ENCODE data around the gene PPFIA4. TPM values are rescaled to one million over a fixed set of nuclear protein-coding genes. Genes with fewer than 3 reads are reported as not detected.
A peak's percentile ranks its signal among the peaks of the same experiment; 100 is the strongest.

PPFIA4 gene
- total RNA-seq, 2 experiments from 2014 or later = 51.2 to 56.4 TPM

DNA sequence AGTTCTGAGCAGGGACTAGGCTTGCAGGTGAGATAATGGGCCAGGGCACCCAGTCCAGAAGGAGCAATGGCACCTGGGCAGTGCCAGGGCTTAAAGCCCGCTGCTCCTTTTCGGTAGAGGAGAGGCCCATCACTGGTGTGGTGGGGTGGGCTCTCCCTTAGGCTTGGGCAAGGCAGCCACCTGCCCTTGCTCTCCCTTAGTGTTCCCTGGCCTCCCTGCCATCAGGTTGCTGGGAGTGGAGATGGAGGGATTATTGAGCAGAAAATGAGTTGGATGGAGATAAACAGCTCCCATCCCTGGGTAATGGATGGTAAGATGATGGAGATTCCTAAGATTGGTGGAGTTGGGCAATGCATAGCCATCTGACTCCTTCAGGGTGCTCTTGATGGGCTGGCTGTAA is 51.7 kb downstream of the PPFIA4 start:
- intact Hi-C loops (cut with DNase I, micrococcal nuclease) = no loop called here
- Mint-ChIP-seq H3K27ac (no peak overlapping the region), H3K4me3 (no peak overlapping the region), H3K27me3 (peaks cover 42% of the 10 kb centered on the region), H3K36me3 (ENCODE audit: low read depth) (peaks cover 3% of the 10 kb centered on the region), H3K9me3 (ENCODE audit: low read depth) (no peaks in the 10 kb centered on the region), H3K4me1 (peaks cover 5% of the 10 kb centered on the region)
- no peak for DNase-seq
- ChIA-PET POLR2A (no interaction called here), CTCF (interaction anchor here (0.5 to 1.2 kb wide), 4 partner anchors 8 to 826 kb away, joined by 3 to 5 read pairs (median 3); partner anchors contain the start of gene MYOG)
- ATAC-seq = no peak

DNA sequence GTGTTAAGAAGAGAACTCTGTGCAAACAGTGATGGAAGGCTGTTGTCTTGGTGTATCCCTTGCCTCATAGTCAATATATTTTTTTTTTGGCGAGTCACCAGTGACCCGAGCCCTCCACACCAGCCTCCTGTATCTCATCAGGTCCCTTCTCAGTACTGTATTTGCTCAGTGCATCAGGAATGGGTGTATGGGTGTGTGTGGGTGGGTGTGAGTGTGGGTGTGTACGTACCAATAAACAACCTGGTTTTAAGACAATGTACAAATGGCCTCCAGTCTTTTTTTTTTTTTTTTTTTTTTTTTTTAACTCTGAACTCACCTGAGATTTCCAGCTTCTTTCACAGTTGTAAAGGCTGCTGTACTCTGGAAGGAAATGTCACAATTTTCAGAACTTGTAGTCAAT is 52.2 kb downstream of the PPFIA4 start:
- CTCF ChIA-PET = interaction anchor here (0.5 to 0.8 kb wide), 2 partner anchors 137 to 827 kb away, joined by 3 read pairs; no protein-coding TSS in a partner anchor

DNA sequence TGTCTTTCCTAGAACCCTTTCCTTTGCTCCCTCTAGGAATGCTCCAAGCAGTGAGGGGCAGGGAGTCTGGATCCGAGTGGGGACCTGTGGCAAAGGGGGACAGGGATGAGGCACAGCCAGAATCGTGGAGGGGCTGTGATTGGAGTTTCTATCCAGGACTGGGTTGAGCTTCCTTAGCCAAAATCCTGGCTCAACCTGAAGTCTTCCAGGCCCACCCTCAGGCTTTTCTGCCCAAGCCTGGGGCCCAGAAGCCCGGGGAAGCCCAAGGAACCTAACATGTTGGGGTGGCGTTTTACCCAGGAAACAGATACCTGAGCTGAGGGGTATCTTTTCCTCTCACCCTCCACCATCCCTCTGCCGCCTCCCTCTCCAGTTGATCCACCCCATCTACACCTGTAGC is 54.2 kb downstream of the PPFIA4 start:
- no peak for ATAC-seq
- Mint-ChIP-seq H3K4me3 (no peak overlapping the region), H3K4me1 (peaks cover 5% of the 10 kb centered on the region), H3K36me3 (ENCODE audit: low read depth) (peaks cover 3% of the 10 kb centered on the region), H3K27ac (no peak overlapping the region), H3K9me3 (ENCODE audit: low read depth) (no peaks in the 10 kb centered on the region), H3K27me3 (peaks cover 21% of the 10 kb centered on the region)
- ChIA-PET POLR2A (no interaction called here), CTCF (no interaction called here)
- DNase-seq = no peak
- intact Hi-C loops (cut with DNase I, micrococcal nuclease) = no loop called here

More for the DNA sequence above, 52.2 kb downstream of the PPFIA4 start:
- no peaks in the 10 kb centered on the region for H3K9me3 Mint-ChIP-seq (ENCODE audit: low read depth)
- POLR2A ChIA-PET = no interaction called here
- intact Hi-C loops (cut with DNase I, micrococcal nuclease) = no loop called here
- DNase-seq (no peak), ATAC-seq (no peak)
- no peak overlapping the region for H3K27ac Mint-ChIP-seq
- H3K27me3 Mint-ChIP-seq = peaks cover 37% of the 10 kb centered on the region
- H3K4me1 Mint-ChIP-seq = peaks cover 5% of the 10 kb centered on the region
- H3K4me3 Mint-ChIP-seq = no peak overlapping the region
- H3K36me3 Mint-ChIP-seq (ENCODE audit: low read depth) = peaks cover 3% of the 10 kb centered on the region

DNA sequence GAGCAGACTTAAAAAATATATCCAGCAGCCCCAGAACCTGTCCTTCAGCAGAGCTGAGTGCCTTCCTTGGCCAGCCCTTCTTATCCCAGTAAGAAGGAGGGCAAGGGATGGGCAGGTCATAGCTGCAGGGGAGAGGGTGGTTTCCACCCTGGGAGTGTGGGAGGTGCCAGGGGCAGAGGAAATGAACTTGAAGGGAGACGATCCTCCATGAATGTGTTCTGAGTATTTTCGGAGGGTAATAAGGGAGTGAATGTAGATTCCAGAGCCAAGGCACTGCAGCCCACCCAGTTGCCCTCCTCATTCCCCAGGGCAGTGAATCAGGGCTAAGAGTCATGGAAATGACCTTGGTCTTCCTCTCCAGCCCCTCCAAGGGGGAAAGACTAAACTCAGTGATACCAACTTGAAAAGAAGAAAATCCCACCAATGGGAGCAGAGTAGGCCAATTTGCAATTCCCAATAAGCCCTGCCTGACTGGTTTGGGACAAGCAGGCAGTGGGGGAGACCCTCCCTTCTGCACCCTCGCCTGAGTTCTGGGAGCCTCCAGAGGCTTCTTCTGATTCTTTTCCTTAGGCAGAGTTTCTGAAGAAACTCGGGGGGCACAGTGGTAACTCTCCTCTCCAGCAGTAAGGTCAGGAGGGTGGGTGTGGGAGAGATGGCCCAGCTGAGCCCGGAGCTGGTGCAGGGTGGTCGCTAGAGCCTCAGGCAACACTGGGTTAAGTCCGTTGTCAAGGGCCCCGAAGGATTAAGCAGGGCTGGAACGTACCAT is 55.4 kb downstream of the PPFIA4 start:
- ATAC-seq (no peak), DNase-seq (no peak)
- ChIA-PET CTCF (interaction anchor here (0.6 to 1.4 kb wide), 5 partner anchors 12 to 1512 kb away, joined by 3 to 4 read pairs (median 3); partner anchors contain the start of gene MYBPH), POLR2A (no interaction called here)
- Mint-ChIP-seq H3K4me1 (no peaks in the 10 kb centered on the region), H3K4me3 (no peak overlapping the region), H3K27me3 (peaks cover 15% of the 10 kb centered on the region), H3K9me3 (ENCODE audit: low read depth) (no peaks in the 10 kb centered on the region), H3K27ac (no peak overlapping the region), H3K36me3 (ENCODE audit: low read depth) (no peaks in the 10 kb centered on the region)
- intact Hi-C loops (cut with DNase I, micrococcal nuclease) = no loop called here

DNA sequence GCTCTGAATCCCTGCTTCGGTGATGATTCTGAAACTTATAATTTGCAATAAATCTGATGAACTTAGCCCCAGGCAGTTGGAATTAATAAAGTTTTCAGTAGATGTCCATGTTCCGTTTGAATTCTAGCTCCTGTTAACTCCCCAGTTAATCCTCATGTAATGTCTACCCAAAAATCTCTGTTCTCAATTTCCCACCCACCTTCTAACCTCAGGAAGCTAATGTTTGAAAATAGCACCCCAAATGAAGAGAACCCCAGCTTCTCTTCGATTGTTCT is 55.9 kb downstream of the PPFIA4 start:
- intact Hi-C loops (cut with DNase I, micrococcal nuclease) = no loop called here
- H3K36me3 Mint-ChIP-seq (ENCODE audit: low read depth) = no peaks in the 10 kb centered on the region
- no peak overlapping the region for H3K4me3 Mint-ChIP-seq
- H3K4me1 Mint-ChIP-seq = no peaks in the 10 kb centered on the region
- ATAC-seq (no peak), DNase-seq (no peak)
- POLR2A ChIA-PET = no interaction called here
- H3K27me3 Mint-ChIP-seq = peaks cover 11% of the 10 kb centered on the region
- no peak overlapping the region for H3K27ac Mint-ChIP-seq
- CTCF ChIA-PET = interaction anchor here (0.6 to 1.4 kb wide), 5 partner anchors 12 to 1511 kb away, joined by 3 to 4 read pairs (median 3); no protein-coding TSS in a partner anchor
- no peaks in the 10 kb centered on the region for H3K9me3 Mint-ChIP-seq (ENCODE audit: low read depth)

DNA sequence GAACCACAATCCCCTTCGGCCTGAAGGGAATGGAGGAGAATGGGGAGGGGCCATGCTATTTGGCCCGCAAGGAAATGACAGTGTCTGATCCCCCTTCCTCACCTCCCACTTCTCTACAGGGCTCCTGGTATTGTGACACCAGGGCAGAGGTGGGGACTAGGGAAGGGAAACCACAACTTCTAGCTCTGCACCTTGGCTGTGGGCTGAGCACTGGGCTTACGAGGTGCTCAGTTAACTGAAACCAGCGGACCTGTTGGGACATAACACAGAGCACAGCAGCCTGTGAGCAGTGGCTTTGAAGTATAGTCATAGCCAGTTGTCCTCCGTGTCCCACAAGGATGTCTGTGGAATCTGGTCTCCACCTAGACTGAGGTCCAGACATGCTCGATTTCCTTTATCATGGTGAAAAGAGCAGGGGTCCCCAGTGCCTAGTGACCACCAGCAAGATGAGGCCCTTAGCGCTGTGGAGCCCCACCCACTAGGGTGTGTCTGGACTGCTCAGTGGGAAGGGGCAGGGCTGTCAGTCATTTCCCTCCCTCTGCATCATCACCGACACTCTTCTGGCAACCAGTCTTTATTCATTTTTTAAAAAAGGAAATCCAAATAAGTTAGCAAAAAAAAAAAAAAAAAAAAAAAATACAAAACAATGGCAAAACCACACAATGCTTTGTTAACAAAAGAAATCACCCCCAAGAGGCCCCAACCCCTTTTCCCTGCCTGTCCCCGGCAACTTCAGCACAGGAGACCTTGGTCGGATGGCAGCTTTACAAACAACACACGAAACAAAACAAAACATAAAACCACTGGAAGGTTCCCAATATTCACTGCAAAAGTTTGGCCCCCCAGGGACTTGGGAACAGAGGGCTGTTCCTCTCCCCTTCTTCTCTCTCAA is 56.5 kb downstream of the PPFIA4 start:
- intact Hi-C loops (cut with DNase I, micrococcal nuclease) = no loop called here
- peaks cover 6% of the 10 kb centered on the region for H3K27me3 Mint-ChIP-seq
- POLR2A ChIA-PET = no interaction called here
- H3K4me3 Mint-ChIP-seq = no peak overlapping the region
- no peak for DNase-seq
- no peaks in the 10 kb centered on the region for H3K9me3 Mint-ChIP-seq (ENCODE audit: low read depth)
- H3K36me3 Mint-ChIP-seq (ENCODE audit: low read depth) = no peaks in the 10 kb centered on the region
- no peak overlapping the region for H3K27ac Mint-ChIP-seq
- no peaks in the 10 kb centered on the region for H3K4me1 Mint-ChIP-seq
- ATAC-seq = no peak
- CTCF ChIA-PET = interaction anchor here (0.6 to 2.8 kb wide), 7 partner anchors 11 to 1510 kb away, joined by 3 to 18 read pairs (median 3); no protein-coding TSS in a partner anchor

DNA sequence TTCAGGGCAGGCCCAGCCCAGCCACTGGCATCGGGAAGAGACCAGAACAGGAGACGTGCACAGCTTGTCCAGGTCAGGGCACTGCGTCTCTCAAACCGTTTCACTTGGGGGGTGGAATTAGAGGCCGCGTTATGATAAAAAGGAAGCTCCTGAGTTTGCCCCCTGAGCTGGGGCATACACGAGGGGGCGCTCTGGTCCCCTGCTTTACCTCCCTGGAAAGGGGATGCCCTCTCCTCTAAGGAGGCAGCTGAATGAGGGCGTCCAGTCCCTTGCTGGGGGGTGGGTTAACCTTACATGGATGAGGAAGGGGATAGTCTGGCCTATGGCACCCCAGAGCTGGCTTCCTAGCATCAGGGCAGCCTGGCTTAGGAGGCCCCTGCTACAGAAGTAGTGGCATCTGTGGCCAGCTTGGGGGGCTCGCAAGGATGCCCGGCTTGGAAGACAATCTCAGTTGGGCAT is 57.2 kb downstream of the PPFIA4 start:
- no peak for DNase-seq
- no peak overlapping the region for H3K27ac Mint-ChIP-seq

DNA sequence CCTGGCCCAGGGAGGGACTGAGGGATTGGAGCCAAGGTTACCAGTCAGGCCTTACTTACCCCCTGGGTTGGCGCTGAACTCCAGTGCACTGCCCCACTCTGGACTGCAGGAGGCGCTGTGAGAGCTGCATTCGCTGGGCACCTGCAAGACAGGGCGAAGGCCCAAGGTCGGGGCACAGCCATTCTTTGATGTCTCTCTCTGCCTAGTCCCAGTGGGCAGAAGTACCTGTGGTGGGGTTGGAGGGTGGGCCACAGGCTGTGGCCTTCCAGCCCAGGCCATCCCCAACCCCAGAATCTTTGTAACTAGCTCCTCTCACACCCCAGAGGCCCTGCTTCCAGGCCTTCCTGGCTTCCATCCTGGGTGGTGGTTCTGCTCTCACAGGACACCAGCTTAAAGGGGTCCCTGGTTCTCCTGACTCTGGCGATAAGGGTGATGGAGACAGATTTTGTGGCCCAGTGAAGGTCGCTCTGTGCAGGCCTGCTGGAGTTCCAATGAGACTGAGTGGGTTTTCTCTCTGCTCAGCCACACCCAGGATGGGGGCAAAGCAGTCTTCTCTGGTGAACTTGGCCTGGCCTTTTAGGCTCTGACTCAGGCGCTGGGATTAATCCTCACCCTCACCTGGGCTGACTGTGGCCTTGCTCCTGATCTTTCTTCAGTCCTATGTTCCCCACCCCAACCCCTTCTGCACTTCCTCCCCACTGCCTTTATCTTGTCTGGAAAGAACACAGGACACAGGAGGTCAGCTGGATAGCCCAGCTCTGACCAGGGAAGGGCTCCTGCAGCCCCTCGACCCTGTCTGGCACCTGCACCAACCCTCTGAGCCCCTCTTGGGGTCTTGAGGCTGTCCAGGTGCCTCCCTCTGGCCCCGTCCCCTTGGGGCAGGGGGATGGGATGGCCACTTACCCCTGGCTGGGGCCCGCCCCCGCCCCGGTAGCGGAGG is 58.6 kb downstream of the PPFIA4 start:
- peak; percentile 71 for DNase-seq
- intact Hi-C loops (cut with DNase I, micrococcal nuclease) = loop anchor here in 1 of 2 experiments (1.0 kb wide), 2 partner anchors 87 to 131 kb away; no protein-coding TSS in a partner anchor

More for the DNA sequence above, 57.2 kb downstream of the PPFIA4 start:
- Mint-ChIP-seq H3K36me3 (ENCODE audit: low read depth) (no peaks in the 10 kb centered on the region), H3K4me1 (no peaks in the 10 kb centered on the region), H3K9me3 (ENCODE audit: low read depth) (no peaks in the 10 kb centered on the region), H3K4me3 (no peak overlapping the region), H3K27me3 (peaks cover 2% of the 10 kb centered on the region)
- POLR2A ChIA-PET = no interaction called here
- ATAC-seq = no peak
- CTCF ChIA-PET = interaction anchor here (0.6 to 2.8 kb wide), 7 partner anchors 22 to 260 kb away, joined by 3 to 18 read pairs (median 4); no protein-coding TSS in a partner anchor
- intact Hi-C loops (cut with DNase I, micrococcal nuclease) = no loop called here

DNA sequence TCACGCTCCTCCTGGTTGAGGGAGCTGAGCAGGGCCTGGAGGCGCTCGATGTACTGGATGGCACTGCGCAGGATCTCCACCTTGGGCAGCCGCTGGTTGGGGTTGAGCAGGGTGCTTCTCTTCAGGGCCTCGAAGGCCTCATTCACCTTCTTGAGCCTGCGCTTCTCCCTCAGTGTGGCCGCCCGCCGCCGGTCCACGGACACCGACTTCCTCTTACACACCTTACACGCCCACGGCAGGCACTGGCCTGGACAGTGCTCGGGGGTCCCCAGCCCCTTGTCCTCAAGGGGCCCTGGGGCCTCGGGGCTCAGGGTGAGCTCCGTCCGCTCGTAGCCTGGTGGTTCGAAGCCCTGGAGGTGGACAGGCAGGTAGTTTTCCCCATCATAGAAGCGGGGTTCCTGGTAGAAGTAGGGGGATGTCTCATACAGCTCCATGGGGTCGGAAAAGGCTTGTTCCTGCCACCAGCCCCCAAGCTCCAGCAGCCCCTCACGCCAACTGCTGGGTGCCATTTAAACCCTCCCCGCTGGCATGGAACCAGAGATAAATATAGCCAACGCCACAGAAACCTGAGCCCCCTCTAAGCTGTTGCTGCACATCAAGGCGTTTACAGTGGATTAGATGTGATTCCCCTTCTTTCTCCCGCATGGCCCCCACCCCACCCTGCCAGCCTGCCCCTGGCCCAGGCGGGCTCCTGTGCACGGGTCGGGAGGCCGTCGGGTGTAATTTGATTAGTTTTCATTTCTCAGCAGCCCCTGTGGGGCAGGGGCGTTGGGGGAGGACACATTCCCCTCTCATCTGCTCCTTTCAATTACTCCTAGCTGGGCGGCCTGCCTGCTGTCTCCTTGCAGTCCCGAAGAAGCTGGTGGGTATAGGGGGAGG is 59.5 kb downstream of the PPFIA4 start, which contains the start of gene MYOG:
TSS of gene MYOG (minus strand) at position 485 of the 879 bp plus-strand sequence. CDS start at position 434, 51 bp downstream.
- Mint-ChIP-seq H3K9me3 (ENCODE audit: low read depth) (no peaks in the 10 kb centered on the region), H3K27me3 (peaks cover 6% of the 10 kb centered on the region), H3K4me3 (no peak within 1 kb of the TSS), H3K27ac (no peak within 1 kb of the TSS), H3K4me1 (no peaks in the 10 kb centered on the region), H3K36me3 (ENCODE audit: low read depth) (no peaks in the 10 kb centered on the region)
- intact Hi-C loops (cut with DNase I, micrococcal nuclease) = no loop called here
- ATAC-seq = no peak
- DNase-seq = no peak
- CTCF ChIA-PET = interaction anchor here (0.5 to 2.8 kb wide), 4 partner anchors 8 to 86 kb away, joined by 3 to 14 read pairs (median 4); no protein-coding TSS in a partner anchor
- POLR2A ChIA-PET = no interaction called here

More for the DNA sequence above, 58.6 kb downstream of the PPFIA4 start:
- Mint-ChIP-seq H3K4me1 (no peaks in the 10 kb centered on the region), H3K9me3 (ENCODE audit: low read depth) (no peaks in the 10 kb centered on the region), H3K4me3 (no peak overlapping the region), H3K36me3 (ENCODE audit: low read depth) (no peaks in the 10 kb centered on the region), H3K27ac (no peak overlapping the region), H3K27me3 (peaks cover 2% of the 10 kb centered on the region)
- POLR2A ChIA-PET = interaction anchor here (0.6 kb wide), 1 partner anchor 94 kb away, joined by 3 read pairs; no protein-coding TSS in a partner anchor
- CTCF ChIA-PET = interaction anchor here (0.5 to 2.8 kb wide), 16 partner anchors 7 to 1560 kb away, joined by 3 to 18 read pairs (median 3); no protein-coding TSS in a partner anchor
- peak; percentile 68 for ATAC-seq
